SU-DHL-6 (cell line): ENCODE measurements around the gene WNT3.
"Not testable (repeated sequence)": the region's sequence is repeated elsewhere in the genome, so short reads cannot be mapped to it uniquely, and the experiment has no call there.

Experiments
- H2AFZ ChIP-seq: fragments of 200-600 bp; sonication (generic); 2 replicates; pipeline ENCODE4 v1.6.1; 2014; ENCODE audit warnings: low read depth, mild to moderate bottlenecking, moderate library complexity, mixed read lengths, antibody characterized with exemption, low read length; ENCODE audit not compliant: severe bottlenecking
- H3F3A ChIP-seq: fragments of 200-600 bp; shearing (Covaris generic); 2 replicates; pipeline ENCODE4 v1.6.0; 2016; ENCODE audit warnings: antibody characterized with exemption, mild to moderate bottlenecking; ENCODE audit not compliant: insufficient read depth
- H3K27ac ChIP-seq: fragments of 200-600 bp; sonication (generic); 2 replicates; pipeline ENCODE4 v1.5.1; 2016; ENCODE audit warnings: low read depth, mild to moderate bottlenecking, low read length, moderate library complexity, mixed read lengths
- H3K27me3 ChIP-seq: fragments of 200-600 bp; sonication (generic), shearing (Covaris generic); 2 replicates; pipeline ENCODE4 v1.6.0; 2014; ENCODE audit warnings: mild to moderate bottlenecking, low read length
- H3K36me3 ChIP-seq: fragments of 200-600 bp; sonication (generic); 2 replicates; pipeline ENCODE4 v1.6.1; 2014; ENCODE audit warnings: mild to moderate bottlenecking, low read length, mixed read lengths
- H3K4me2 ChIP-seq: fragments of 300-600, 200-600 bp; shearing (Covaris generic), sonication (generic); 2 replicates; pipeline ENCODE4 v1.6.0; 2014; ENCODE audit warnings: low read length, low read depth, mild to moderate bottlenecking; ENCODE audit not compliant: poor library complexity, severe bottlenecking
- H3K4me3 ChIP-seq: fragments of 200-600 bp; sonication (generic); 2 replicates; pipeline ENCODE4 v1.5.1; 2014; ENCODE audit warnings: antibody characterized with exemption, low read length, mild to moderate bottlenecking, mixed read lengths; ENCODE audit not compliant: insufficient read depth, poor library complexity, severe bottlenecking
- H3K79me2 ChIP-seq: fragments of 200-600 bp; sonication (generic); 2 replicates; pipeline ENCODE4 v1.6.1; 2014; ENCODE audit warnings: mild to moderate bottlenecking, low read length, moderate library complexity; ENCODE audit not compliant: insufficient read depth
- H3K9ac ChIP-seq: fragments of 200-600 bp; sonication (generic); 2 replicates; pipeline ENCODE4 v1.7.0; 2014; ENCODE audit warnings: mild to moderate bottlenecking, low read length
- H3K9me2 ChIP-seq: fragments of 200-600 bp; sonication (generic); replicated peaks from 2 replicates; pipeline ENCODE4 v1.6.1; 2014; ENCODE audit warnings: low read length; ENCODE audit not compliant: insufficient read depth
- H3K9me3 ChIP-seq: fragments of 200-600 bp; sonication (generic); 2 replicates; pipeline ENCODE4 v1.6.1; 2014; ENCODE audit warnings: low read length, mixed read lengths; ENCODE audit not compliant: insufficient read depth
- H4K20me1 ChIP-seq: fragments of 200-600 bp; sonication (generic); 2 replicates; pipeline ENCODE4 v1.6.1; 2014; ENCODE audit warnings: low read depth, mild to moderate bottlenecking, antibody characterized with exemption, low read length, moderate library complexity, mixed read lengths
- EZH2phosphoT487 ChIP-seq: fragments of 200-600 bp; sonication (generic), shearing (Covaris generic); conservative IDR thresholded peaks from 2 replicates; pipeline ENCODE4 v1.6.1; 2018; ENCODE audit warnings: mild to moderate bottlenecking, antibody characterized with exemption, low read length, moderate library complexity, mixed read lengths
- TF ChIP-seq, protein P1 (sequence below): fragments of 200-600 bp; sonication (generic); IDR thresholded peaks from one replicate; pipeline ENCODE4 v1.5.1; 2017; ENCODE audit warnings: antibody characterized with exemption, mild to moderate bottlenecking, low read length, moderate library complexity; ENCODE audit not compliant: insufficient read depth, poor library complexity, severe bottlenecking

WNT3 gene

DNA sequence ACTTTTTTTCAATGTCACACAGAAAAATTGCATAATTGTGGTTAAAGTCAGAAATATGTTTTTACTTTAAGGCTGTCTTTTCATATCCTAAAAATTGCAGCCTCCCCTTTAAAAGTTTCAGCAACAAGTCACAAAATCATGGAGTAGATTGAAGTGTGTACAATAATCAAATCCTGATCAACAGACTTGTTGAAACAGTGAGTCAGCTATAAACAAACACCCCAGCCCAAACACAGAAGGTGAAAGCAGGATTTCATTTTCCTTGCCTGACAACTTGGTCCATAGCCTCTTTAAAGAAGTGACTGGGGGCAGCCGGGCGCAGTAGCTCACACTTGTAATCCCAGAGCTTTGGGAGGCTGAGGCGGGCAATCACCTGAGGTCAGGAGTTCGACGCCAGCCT lies 59.9 kb downstream of the WNT3 start:
- H3K79me2 ChIP-seq: no peaks in the 10 kb centered on the region
- H3K9ac ChIP-seq: no peak overlapping the region
- no peaks in the 10 kb centered on the region for H3K9me3 ChIP-seq
- no peaks in the 10 kb centered on the region for H4K20me1 ChIP-seq
- H3K36me3 ChIP-seq: peaks cover 10% of the 10 kb centered on the region; the same call in 1 of the 2 replicates
- no peaks in the 10 kb centered on the region for H3K9me2 ChIP-seq
- H3K27ac ChIP-seq: no peak overlapping the region
- H2AFZ ChIP-seq: no peak overlapping the region
- 0 out of 2 replicates have a peak, but pooled peaks cover 5% of the 10 kb centered on the region for H3F3A ChIP-seq
- TF ChIP-seq, protein P1, sequence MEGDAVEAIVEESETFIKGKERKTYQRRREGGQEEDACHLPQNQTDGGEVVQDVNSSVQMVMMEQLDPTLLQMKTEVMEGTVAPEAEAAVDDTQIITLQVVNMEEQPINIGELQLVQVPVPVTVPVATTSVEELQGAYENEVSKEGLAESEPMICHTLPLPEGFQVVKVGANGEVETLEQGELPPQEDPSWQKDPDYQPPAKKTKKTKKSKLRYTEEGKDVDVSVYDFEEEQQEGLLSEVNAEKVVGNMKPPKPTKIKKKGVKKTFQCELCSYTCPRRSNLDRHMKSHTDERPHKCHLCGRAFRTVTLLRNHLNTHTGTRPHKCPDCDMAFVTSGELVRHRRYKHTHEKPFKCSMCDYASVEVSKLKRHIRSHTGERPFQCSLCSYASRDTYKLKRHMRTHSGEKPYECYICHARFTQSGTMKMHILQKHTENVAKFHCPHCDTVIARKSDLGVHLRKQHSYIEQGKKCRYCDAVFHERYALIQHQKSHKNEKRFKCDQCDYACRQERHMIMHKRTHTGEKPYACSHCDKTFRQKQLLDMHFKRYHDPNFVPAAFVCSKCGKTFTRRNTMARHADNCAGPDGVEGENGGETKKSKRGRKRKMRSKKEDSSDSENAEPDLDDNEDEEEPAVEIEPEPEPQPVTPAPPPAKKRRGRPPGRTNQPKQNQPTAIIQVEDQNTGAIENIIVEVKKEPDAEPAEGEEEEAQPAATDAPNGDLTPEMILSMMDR: no peak
- no peak for TF ChIP-seq EZH2phosphoT487
- no peak overlapping the region for H3K4me3 ChIP-seq
- H3K4me2 ChIP-seq: no peak overlapping the region
- no peaks in the 10 kb centered on the region for H3K27me3 ChIP-seq

DNA sequence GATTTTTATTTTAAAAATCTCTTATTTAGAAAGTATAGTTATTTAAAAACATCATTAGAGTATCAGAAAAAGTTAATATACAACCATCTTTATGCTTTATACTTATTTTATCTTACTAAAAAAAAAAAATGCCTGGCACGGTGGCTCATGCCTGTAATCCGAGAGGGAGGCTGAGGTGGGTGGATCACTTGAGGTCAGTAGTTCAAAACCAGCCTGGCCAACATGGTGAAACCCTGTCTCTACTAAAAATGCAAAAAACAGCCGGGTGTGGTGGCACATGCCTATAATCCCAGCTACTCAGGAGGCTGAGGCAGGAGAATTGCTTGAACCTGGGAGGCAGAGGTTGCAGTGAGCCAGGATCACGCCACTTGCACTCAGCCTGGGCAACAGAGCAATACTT lies 60.9 kb downstream of the WNT3 start:
- not testable (repeated sequence) for H3K9me3 ChIP-seq, H3K79me2 ChIP-seq, H3K9me2 ChIP-seq, H2AFZ ChIP-seq, H3K27ac ChIP-seq, H3K27me3 ChIP-seq, H3F3A ChIP-seq, H3K4me3 ChIP-seq, H4K20me1 ChIP-seq, H3K9ac ChIP-seq, H3K4me2 ChIP-seq
- peaks cover 13% of the 10 kb centered on the region; the same call in 1 of the 2 replicates for H3K36me3 ChIP-seq

DNA sequence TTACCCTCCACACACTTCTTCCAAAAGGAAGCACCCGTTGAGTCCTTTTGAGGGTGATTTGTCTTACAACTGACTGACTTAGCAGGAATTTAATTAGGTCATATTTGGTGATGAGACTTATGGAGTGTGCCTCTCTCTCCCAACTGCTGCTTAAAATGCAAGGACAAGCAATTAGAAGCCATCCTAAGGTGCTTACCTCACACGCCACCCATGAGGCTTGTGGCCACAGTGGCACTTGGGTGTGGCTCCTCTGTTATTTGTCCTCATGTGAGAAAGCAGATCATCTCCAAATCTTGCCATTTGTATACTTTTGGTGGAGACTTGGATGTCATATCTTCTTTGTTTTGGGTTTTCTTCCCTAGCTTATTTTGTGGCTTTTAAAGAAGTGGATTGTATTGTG lies 61.6 kb downstream of the WNT3 start:
- no peaks in the 10 kb centered on the region for H3K79me2 ChIP-seq
- H3K27ac ChIP-seq: no peak overlapping the region
- no peak for TF ChIP-seq EZH2phosphoT487
- TF ChIP-seq, protein P1: no peak
- H3F3A ChIP-seq: 0 out of 2 replicates have a peak, but pooled peaks cover 5% of the 10 kb centered on the region
- H3K9ac ChIP-seq: no peak overlapping the region
- H4K20me1 ChIP-seq: no peaks in the 10 kb centered on the region
- no peaks in the 10 kb centered on the region for H3K9me2 ChIP-seq
- H3K9me3 ChIP-seq: no peaks in the 10 kb centered on the region
- no peak overlapping the region for H3K4me2 ChIP-seq
- H2AFZ ChIP-seq: no peak overlapping the region
- H3K27me3 ChIP-seq: no peaks in the 10 kb centered on the region
- peaks cover 13% of the 10 kb centered on the region; the same call in 1 of the 2 replicates for H3K36me3 ChIP-seq
- H3K4me3 ChIP-seq: no peak overlapping the region

DNA sequence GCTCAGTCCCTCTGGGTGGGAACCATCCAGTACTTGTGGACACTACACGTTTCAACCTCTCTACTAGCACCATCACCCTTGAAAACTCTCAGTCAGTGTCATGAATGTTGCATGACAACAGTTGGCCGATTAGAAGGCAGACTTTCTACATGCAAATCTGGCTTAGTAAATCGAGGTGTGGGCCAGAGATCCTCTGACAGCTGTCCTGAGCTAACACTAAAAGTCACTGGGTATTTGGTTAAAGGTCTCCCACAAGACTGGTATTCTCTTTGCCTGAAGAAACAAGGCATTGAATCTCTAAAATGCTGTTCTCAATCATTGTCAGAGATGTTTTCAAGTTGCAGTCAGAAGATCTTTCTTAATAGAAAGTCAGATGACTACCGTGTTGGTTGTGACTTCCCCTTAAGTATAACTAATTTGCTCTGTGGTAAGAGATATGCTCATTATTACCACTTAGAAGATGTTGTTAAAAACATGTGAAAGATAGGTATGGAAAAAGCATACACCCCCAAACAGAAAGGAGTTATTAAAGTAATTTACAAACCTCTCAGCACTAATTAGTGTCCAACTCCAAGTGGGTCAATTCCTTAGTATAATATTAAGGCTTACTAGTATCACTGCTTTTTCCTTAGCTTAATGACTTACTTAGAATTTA lies 62.3 kb downstream of the WNT3 start:
- H3K9me3 ChIP-seq: no peaks in the 10 kb centered on the region
- no peak overlapping the region for H3K9ac ChIP-seq
- peaks cover 20% of the 10 kb centered on the region; the same call in 1 of the 2 replicates for H3K36me3 ChIP-seq
- H3K4me2 ChIP-seq: no peak overlapping the region
- no peaks in the 10 kb centered on the region for H3K9me2 ChIP-seq
- no peak overlapping the region for H3K27ac ChIP-seq
- no peaks in the 10 kb centered on the region for H4K20me1 ChIP-seq
- no peaks in the 10 kb centered on the region for H3K79me2 ChIP-seq
- H2AFZ ChIP-seq: no peak overlapping the region
- H3K27me3 ChIP-seq: no peaks in the 10 kb centered on the region
- H3F3A ChIP-seq: 0 out of 2 replicates have a peak, but pooled peaks cover 5% of the 10 kb centered on the region
- no peak for TF ChIP-seq EZH2phosphoT487
- TF ChIP-seq, protein P1: no peak
- H3K4me3 ChIP-seq: no peak overlapping the region
